H9 (cell line): Measurements from ENCODE around the gene TTC1. TPM values are rescaled to one million over a fixed set of nuclear protein-coding genes. Genes with fewer than 3 reads are reported as not detected.

ENCODE experiments used
- DNase-seq: peaks from one replicate; pipeline ENCODE4 v3.0.0-alpha.2; 2017
- H2AFZ ChIP-seq: one replicate; pipeline ENCODE4 v1.6.1; 2013; ENCODE audit warnings: mild to moderate bottlenecking, low read length, control low read depth, moderate library complexity
- H2AK5ac ChIP-seq: 2 replicates; pipeline ENCODE4 v1.6.1; 2013; ENCODE audit warnings: low read length, control low read depth, mixed read lengths; ENCODE audit not compliant: insufficient read length
- H2BK120ac ChIP-seq: one replicate; pipeline ENCODE4 v1.6.1; 2013; ENCODE audit warnings: low read depth, mild to moderate bottlenecking, low read length, control low read depth, inconsistent platforms; ENCODE audit not compliant: poor library complexity, severe bottlenecking
- H2BK12ac ChIP-seq: 2 replicates; pipeline ENCODE4 v1.6.1; 2013; ENCODE audit warnings: low read length, control low read depth, mixed read lengths, low read depth; ENCODE audit not compliant: insufficient read length
- H2BK15ac ChIP-seq: 2 replicates; pipeline ENCODE4 v1.6.1; 2013; ENCODE audit warnings: low read depth, low read length, control low read depth
- H2BK20ac ChIP-seq: one replicate; pipeline ENCODE4 v1.6.1; 2013; ENCODE audit warnings: low read depth, mild to moderate bottlenecking, low read length, control low read depth, inconsistent platforms; ENCODE audit not compliant: poor library complexity, severe bottlenecking
- H2BK5ac ChIP-seq: 2 replicates; pipeline ENCODE4 v1.6.1; 2013; ENCODE audit warnings: low read length, control low read depth, mixed read lengths; ENCODE audit not compliant: insufficient read length
- H3K14ac ChIP-seq: 2 replicates; pipeline ENCODE4 v1.6.1; 2013; ENCODE audit warnings: low read length, control low read depth; ENCODE audit not compliant: insufficient read depth
- H3K18ac ChIP-seq: 2 replicates; pipeline ENCODE4 v1.6.1; 2013; ENCODE audit warnings: low read depth, mild to moderate bottlenecking, mixed read lengths, low read length, control low read depth; ENCODE audit not compliant: insufficient read length
- H3K23ac ChIP-seq: 2 replicates; pipeline ENCODE4 v1.6.1; 2013; ENCODE audit warnings: low read length, control low read depth, mixed read lengths, low read depth; ENCODE audit not compliant: insufficient read length
- H3K23me2 ChIP-seq: 2 replicates; pipeline ENCODE4 v1.6.1; 2013; ENCODE audit warnings: low read depth, mild to moderate bottlenecking, mixed read lengths, low read length, control low read depth; ENCODE audit not compliant: insufficient read length, poor library complexity, severe bottlenecking
- H3K27ac ChIP-seq: 2 replicates; pipeline ENCODE4 v1.5.1; 2013; ENCODE audit warnings: low read length, control low read depth, mixed read lengths, low read depth; ENCODE audit not compliant: insufficient read length
- H3K27me3 ChIP-seq: 2 replicates; pipeline ENCODE4 v1.6.1; 2013; ENCODE audit warnings: low read length, control low read depth, inconsistent platforms; ENCODE audit not compliant: insufficient read depth
- H3K4ac ChIP-seq: 2 replicates; pipeline ENCODE4 v1.6.1; 2013; ENCODE audit warnings: low read depth, mild to moderate bottlenecking, control low read depth, inconsistent platforms, low read length, moderate library complexity
- H3K4me1 ChIP-seq: 2 replicates; pipeline ENCODE4 v1.6.1; 2013; ENCODE audit warnings: low read length, control low read depth, inconsistent platforms; ENCODE audit not compliant: insufficient read depth
- H3K4me2 ChIP-seq: 2 replicates; pipeline ENCODE4 v1.6.1; 2013; ENCODE audit warnings: low read length, control low read depth, mixed read lengths; ENCODE audit not compliant: insufficient read length, insufficient read depth
- H3K56ac ChIP-seq: 2 replicates; pipeline ENCODE4 v1.6.1; 2013; ENCODE audit warnings: low read depth, mild to moderate bottlenecking, mixed read lengths, low read length, control low read depth; ENCODE audit not compliant: insufficient read length
- H3K79me1 ChIP-seq: 2 replicates; pipeline ENCODE4 v1.6.1; 2013; ENCODE audit warnings: low read depth, mild to moderate bottlenecking, moderate library complexity, low read length, control low read depth, inconsistent platforms; ENCODE audit not compliant: insufficient read depth, poor library complexity, severe bottlenecking
- H3K79me2 ChIP-seq: 2 replicates; pipeline ENCODE4 v1.6.1; 2013; ENCODE audit warnings: low read length, control low read depth, inconsistent platforms; ENCODE audit not compliant: insufficient read depth
- H3K9ac ChIP-seq: 2 replicates; pipeline ENCODE4 v1.6.1; 2013; ENCODE audit warnings: low read length, control low read depth, mixed read lengths; ENCODE audit not compliant: insufficient read length; ENCODE audit errors: extremely low read depth
- H3K9me3 ChIP-seq: one replicate; pipeline ENCODE4 v1.6.1; 2013; ENCODE audit warnings: low read depth, low read length, inconsistent platforms; ENCODE audit not compliant: control insufficient read depth
- H3T11ph ChIP-seq: one replicate; pipeline ENCODE4 v1.6.1; 2013; ENCODE audit warnings: mild to moderate bottlenecking, low read length, control low read depth, inconsistent platforms
- H4K20me1 ChIP-seq: one replicate; pipeline ENCODE4 v1.6.1; 2013; ENCODE audit not compliant: control insufficient read depth, insufficient read length, insufficient read depth
- H4K5ac ChIP-seq: 2 replicates; pipeline ENCODE4 v1.6.1; 2013; ENCODE audit warnings: low read depth, mild to moderate bottlenecking, mixed read lengths, low read length, control low read depth; ENCODE audit not compliant: insufficient read length
- H4K8ac ChIP-seq: replicated peaks from 2 replicates; pipeline ENCODE4 v1.6.1; 2013; ENCODE audit warnings: low read length, control low read depth, mixed read lengths, low read depth; ENCODE audit not compliant: insufficient read length
- H4K91ac ChIP-seq: 2 replicates; pipeline ENCODE4 v1.6.1; 2013; ENCODE audit warnings: low read depth, mild to moderate bottlenecking, moderate library complexity, mixed read lengths, low read length, control low read depth; ENCODE audit not compliant: insufficient read length
- H3K27ac Mint-ChIP-seq, 3 experiments: 2 replicates in 2 of 3; 3 replicates in 1 of 3; pipeline ENCODE4 v1.8.0; 2020 to 2021; ENCODE audit warnings: mixed read lengths in 3 of 3, mild to moderate bottlenecking in 1 of 3, moderate library complexity in 1 of 3
- H3K27me3 Mint-ChIP-seq: 2 replicates; pipeline ENCODE4 v1.8.0; 2021; ENCODE audit warnings: low read depth, mild to moderate bottlenecking, moderate library complexity, mixed read lengths
- H3K36me3 Mint-ChIP-seq, 3 experiments: 2 replicates in 2 of 3; 3 replicates in 1 of 3; pipeline ENCODE4 v1.8.0; 2020 to 2021; ENCODE audit warnings: low read depth in 3 of 3, mixed read lengths in 3 of 3; ENCODE audit not compliant: insufficient read depth in 1 of 3
- H3K4me1 Mint-ChIP-seq, 2 experiments: 2 replicates each; pipeline ENCODE4 v1.8.0; 2020; ENCODE audit warnings: mixed read lengths in 2 of 2
- H3K4me3 Mint-ChIP-seq, 2 experiments: 2 replicates in 1 of 2; 3 replicates in 1 of 2; pipeline ENCODE4 v1.8.0; 2020 to 2021; ENCODE audit warnings: mild to moderate bottlenecking in 2 of 2, mixed read lengths in 2 of 2, moderate library complexity in 1 of 2
- H3K9me3 Mint-ChIP-seq, 2 experiments: 2 replicates in 1 of 2; 3 replicates in 1 of 2; pipeline ENCODE4 v1.8.0; 2020; ENCODE audit warnings: mild to moderate bottlenecking in 2 of 2, mixed read lengths in 2 of 2, moderate library complexity in 1 of 2
- CTCF ChIP-seq: fragments of 200-600 bp; sonication (generic); conservative IDR thresholded peaks from 3 replicates; pipeline ENCODE4 v1.8.0; 2021; ENCODE audit warnings: antibody characterized with exemption, mild to moderate bottlenecking
- total RNA-seq: library from RNA; stranded (reverse); gene quantifications from 2 replicates; pipeline ENCODE4 v1.2.1, GENCODE V29; 2021

The TTC1 gene
- total RNA-seq, 1 experiment from 2014 or later, result 62.6 TPM

- no peaks in the 10 kb centered on the region for H3K4me1 ChIP-seq
- H3K9ac ChIP-seq, result no peak overlapping the region
- H2BK20ac ChIP-seq, result no peak overlapping the region
- H3K27me3 Mint-ChIP-seq, result no peaks in the 10 kb centered on the region
- no peak overlapping the region for H3K14ac ChIP-seq
- no peak overlapping the region for H2BK120ac ChIP-seq
- H4K20me1 ChIP-seq, result no peaks in the 10 kb centered on the region
- peaks cover 7 to 22% (median 13%) of the 10 kb centered on the region in 3 experiments; a peak in 5 of 7 replicates for H3K36me3 Mint-ChIP-seq
- H3K4ac ChIP-seq, result no peak overlapping the region
- peaks cover 7 to 9% of the 10 kb centered on the region in 2 experiments; a peak in 3 of 4 replicates for H3K4me1 Mint-ChIP-seq
- H2BK15ac ChIP-seq, result no peak overlapping the region
- H3K23me2 ChIP-seq, result no peaks in the 10 kb centered on the region
- H3K27ac ChIP-seq, result no peak overlapping the region
- no peak overlapping the region for H3T11ph ChIP-seq
- H2BK5ac ChIP-seq, result no peak overlapping the region
- H4K5ac ChIP-seq, result no peak overlapping the region
- H3K79me2 ChIP-seq, result no peaks in the 10 kb centered on the region; the same call in 1 of the 2 replicates
- H3K79me1 ChIP-seq, result no peaks in the 10 kb centered on the region
- no peak overlapping the region for H3K4me3 Mint-ChIP-seq
- no peak overlapping the region for H4K91ac ChIP-seq
- H3K4me2 ChIP-seq, result no peak overlapping the region
- no peak overlapping the region for H3K18ac ChIP-seq
- H2BK12ac ChIP-seq, result no peak overlapping the region
- H3K27me3 ChIP-seq, result no peaks in the 10 kb centered on the region
- no peak for TF ChIP-seq CTCF
- no peak overlapping the region for H3K56ac ChIP-seq
- peak overlapping the region in 1 of 3 experiments; percentile 84; a peak in 1 of 7 replicates for H3K27ac Mint-ChIP-seq
- no peak overlapping the region for H3K23ac ChIP-seq
- H2AK5ac ChIP-seq, result no peak overlapping the region
- H4K8ac ChIP-seq, result no peak overlapping the region
- H2AFZ ChIP-seq, result no peak overlapping the region
- DNase-seq, result no peak
- no peaks in the 10 kb centered on the region for H3K9me3 ChIP-seq
- no peaks in the 10 kb centered on the region for H3K9me3 Mint-ChIP-seq
These were observed 66.1 kb downstream of the TTC1 start for GRCh38 chr5:160075073-160075472.
